ENCODE measurements around the gene CENPT.
"Not testable (repeated sequence)": the region's sequence is repeated elsewhere in the genome, so short reads cannot be mapped to it uniquely, and the experiment has no call there.

The CENPT gene

DNA sequence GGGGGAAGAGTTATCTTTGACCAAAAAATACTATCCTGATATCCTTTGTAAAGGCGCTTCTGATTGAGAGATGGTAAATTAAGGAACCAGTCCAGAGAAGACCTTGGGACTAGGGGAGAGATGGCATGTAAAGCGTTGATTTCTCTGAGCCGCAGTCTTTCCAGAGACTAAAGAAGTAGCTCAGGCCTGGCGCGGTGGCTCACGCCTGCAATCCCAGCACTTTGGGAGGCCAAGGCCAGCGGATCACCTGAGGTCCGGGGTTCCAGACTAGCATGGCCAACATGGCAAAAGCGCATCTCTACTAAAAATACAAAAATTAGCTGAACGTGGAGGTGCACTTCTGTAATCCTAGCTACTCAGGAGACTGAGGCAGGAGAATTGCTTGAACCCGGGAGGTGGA, 625 bp upstream of the CENPT start:
- H3K9me3 Mint-ChIP-seq, result no peaks in the 10 kb centered on the region
- DNase-seq (ENCODE audit: low spot score in 2 of 2), result no peak
- peaks cover 25% of the 10 kb centered on the region for H3K4me1 Mint-ChIP-seq
- no peaks in the 10 kb centered on the region for H3K27me3 Mint-ChIP-seq
- no peak for ATAC-seq (ENCODE audit: low read depth)
- peak overlapping the region; percentile 79 for H3K4me3 Mint-ChIP-seq
- H3K27ac Mint-ChIP-seq, result no peak overlapping the region
- no peaks in the 10 kb centered on the region for H3K36me3 Mint-ChIP-seq

DNA sequence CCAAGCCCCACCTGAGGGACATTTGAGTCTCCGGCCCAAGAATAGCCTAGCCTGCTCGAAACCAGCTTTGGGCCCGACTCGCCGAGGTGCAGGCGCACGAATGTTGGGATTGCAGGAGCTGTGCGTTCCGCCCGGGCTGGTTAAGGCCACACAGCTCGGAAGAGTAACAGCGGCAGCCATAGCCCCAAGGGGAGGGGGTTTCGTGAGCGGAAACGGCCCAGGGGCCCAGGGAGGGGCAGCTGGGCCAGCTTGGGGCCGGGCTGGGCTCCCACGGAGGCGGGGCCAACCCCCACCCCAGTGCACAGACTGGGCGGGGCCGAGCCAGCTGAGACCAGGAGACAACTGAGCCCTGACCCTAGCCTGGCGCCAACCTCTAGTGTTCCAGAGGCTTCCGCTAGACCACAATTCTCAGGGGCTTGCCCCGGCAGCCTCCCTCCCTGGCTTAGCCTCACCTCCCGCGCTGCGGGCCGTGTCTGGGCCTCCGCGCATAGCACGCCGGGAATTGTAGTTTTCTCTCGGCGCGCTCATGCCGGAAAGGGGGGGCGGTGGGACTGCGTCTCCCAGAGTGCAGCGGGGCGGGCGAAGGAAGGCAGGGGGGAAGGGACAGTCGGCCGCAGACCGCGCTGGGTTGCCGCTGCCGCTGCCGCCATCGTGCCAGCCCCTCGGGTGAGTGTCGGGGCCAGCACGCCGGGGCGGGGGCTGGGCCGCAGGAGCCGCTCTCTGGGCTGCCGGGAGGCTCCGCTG, 1.0 kb downstream of the CENPT start, which contains the start of gene NUTF2:
Gene NUTF2, plus strand, starts transcription at position 614 of the 744 bp plus-strand sequence. CDS start 18,198 bp downstream, outside the sequence.
- Mint-ChIP-seq H3K4me1 (peaks cover 25% of the 10 kb centered on the region), H3K27ac (peak within 1 kb of the TSS; percentile 88), H3K27me3 (no peaks in the 10 kb centered on the region), H3K9me3 (no peaks in the 10 kb centered on the region), H3K36me3 (no peaks in the 10 kb centered on the region), H3K4me3 (peak within 1 kb of the TSS; percentile 90)
- ATAC-seq (ENCODE audit: low read depth) (peak; percentile 67), DNase-seq (ENCODE audit: low spot score in 2 of 2) (peak; percentile 95 to 97)

DNA sequence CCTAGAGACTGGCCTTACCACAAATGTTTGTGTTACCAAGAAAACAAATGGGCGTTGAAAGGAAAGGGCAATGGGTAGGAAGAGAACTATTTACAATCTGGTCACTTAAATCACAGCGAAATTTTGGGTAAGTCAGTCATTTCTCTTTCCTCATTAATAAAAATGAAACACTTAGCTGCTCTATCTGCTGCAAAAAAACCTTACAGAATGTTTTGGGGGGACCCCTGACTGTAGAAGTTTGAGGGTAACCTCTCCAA, 1.5 kb downstream of the CENPT start:
- no peak for DNase-seq (ENCODE audit: low spot score in 2 of 2)
- peaks cover 26% of the 10 kb centered on the region for H3K4me1 Mint-ChIP-seq
- no peak for ATAC-seq (ENCODE audit: low read depth)
- H3K4me3 Mint-ChIP-seq, result peak overlapping the region; percentile 90
- H3K27me3 Mint-ChIP-seq, result no peaks in the 10 kb centered on the region
- H3K9me3 Mint-ChIP-seq, result no peaks in the 10 kb centered on the region
- H3K36me3 Mint-ChIP-seq, result no peaks in the 10 kb centered on the region
- peak overlapping the region; percentile 88 for H3K27ac Mint-ChIP-seq

DNA sequence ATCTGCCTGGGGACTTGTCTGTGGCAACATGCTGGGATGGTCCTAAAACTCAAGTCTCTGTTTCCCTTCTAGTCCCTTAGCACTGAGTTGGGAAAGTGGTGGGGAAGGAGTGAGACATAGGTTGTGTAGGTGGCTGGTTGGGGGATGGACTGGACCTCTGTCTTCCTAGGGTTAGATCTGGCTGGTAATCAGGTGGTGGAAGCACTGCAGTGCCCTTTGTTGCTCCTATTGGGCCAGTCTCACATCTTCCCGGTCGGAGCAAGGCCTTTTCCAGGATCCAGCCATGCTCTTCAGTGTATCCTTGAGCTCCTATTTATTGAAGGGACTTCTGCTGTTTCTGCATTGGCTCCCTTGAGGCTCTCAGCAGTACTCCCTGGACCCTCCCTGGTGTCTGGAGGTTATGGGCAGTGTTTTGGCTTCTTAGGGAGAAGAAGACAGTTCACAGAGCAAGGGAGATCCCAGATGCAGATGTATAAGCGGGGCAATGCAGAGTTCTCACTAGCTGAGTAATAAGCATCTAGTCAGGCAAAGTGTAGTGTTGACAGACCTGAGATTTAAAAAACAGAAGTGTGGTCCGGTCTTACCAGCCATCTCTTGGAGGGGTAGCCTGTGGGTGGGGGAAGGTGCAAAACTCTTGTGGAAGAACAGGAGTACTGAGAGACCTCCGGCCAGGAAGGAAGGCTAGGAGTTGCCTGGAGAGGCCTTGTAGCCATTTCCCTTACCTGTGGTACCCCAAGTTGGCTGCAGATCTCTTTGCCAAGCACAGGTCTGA, 2.0 kb downstream of the CENPT start:
- Mint-ChIP-seq H3K27me3 (no peaks in the 10 kb centered on the region), H3K4me3 (peak overlapping the region; percentile 90), H3K36me3 (no peaks in the 10 kb centered on the region), H3K4me1 (peaks cover 26% of the 10 kb centered on the region), H3K27ac (peak overlapping the region; percentile 88), H3K9me3 (no peaks in the 10 kb centered on the region)
- ATAC-seq (ENCODE audit: low read depth) (no peak), DNase-seq (ENCODE audit: low spot score in 2 of 2) (no peak)

DNA sequence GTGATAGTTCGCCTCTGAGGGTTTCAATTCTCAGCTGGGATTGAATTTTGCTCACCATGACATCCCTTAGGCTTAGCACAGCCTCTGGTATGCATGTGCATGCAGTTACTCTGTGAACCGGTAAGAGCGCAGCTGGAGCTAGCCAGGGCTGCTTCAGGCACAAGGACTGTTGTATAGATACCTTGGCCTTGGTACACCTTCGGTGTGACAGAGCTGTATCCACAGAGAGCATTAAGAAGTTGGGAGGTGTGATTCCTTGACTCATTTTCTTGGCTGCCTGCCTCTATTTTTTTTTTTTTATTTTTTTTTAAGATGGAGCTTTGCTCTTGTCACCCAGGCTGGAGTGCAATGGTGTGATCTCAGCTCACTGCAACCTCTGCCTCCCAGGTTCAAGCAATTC, 3.0 kb downstream of the CENPT start:
- H3K9me3 Mint-ChIP-seq, result no peaks in the 10 kb centered on the region
- peaks cover 26% of the 10 kb centered on the region for H3K4me1 Mint-ChIP-seq
- peak overlapping the region; percentile 29 for H3K4me3 Mint-ChIP-seq
- H3K36me3 Mint-ChIP-seq, result no peaks in the 10 kb centered on the region
- no peak overlapping the region for H3K27ac Mint-ChIP-seq
- DNase-seq (ENCODE audit: low spot score in 2 of 2), result no peak
- no peaks in the 10 kb centered on the region for H3K27me3 Mint-ChIP-seq
- no peak for ATAC-seq (ENCODE audit: low read depth)

DNA sequence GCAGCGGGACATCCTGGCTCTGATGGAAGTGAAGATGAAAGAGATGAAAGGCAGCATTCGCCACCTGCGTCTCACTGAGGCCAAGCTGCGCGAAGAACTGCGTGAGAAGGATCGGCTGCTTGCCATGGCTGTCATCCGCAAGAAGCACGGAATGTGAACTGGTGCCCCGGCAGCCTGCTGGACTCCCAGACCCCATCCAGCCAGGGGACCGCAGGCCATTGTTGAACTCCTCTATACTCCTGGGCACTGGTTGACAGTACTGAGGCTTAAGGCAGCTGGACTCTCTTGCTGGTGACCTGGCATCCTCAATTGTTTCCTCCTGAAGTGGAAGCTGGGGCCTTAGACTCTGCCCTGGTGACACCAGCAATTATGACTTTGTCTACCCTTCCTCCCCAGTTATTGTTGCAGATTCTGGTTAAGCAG, 4.1 kb downstream of the CENPT start:
- H3K4me3 Mint-ChIP-seq, result peak overlapping the region; percentile 95
- ATAC-seq (ENCODE audit: low read depth) (no peak), DNase-seq (ENCODE audit: low spot score in 2 of 2) (no peak)
- no peaks in the 10 kb centered on the region for H3K27me3 Mint-ChIP-seq
- peaks cover 23% of the 10 kb centered on the region for H3K4me1 Mint-ChIP-seq
- H3K36me3 Mint-ChIP-seq, result no peaks in the 10 kb centered on the region
- peak overlapping the region; percentile 88 for H3K27ac Mint-ChIP-seq
- no peaks in the 10 kb centered on the region for H3K9me3 Mint-ChIP-seq

DNA sequence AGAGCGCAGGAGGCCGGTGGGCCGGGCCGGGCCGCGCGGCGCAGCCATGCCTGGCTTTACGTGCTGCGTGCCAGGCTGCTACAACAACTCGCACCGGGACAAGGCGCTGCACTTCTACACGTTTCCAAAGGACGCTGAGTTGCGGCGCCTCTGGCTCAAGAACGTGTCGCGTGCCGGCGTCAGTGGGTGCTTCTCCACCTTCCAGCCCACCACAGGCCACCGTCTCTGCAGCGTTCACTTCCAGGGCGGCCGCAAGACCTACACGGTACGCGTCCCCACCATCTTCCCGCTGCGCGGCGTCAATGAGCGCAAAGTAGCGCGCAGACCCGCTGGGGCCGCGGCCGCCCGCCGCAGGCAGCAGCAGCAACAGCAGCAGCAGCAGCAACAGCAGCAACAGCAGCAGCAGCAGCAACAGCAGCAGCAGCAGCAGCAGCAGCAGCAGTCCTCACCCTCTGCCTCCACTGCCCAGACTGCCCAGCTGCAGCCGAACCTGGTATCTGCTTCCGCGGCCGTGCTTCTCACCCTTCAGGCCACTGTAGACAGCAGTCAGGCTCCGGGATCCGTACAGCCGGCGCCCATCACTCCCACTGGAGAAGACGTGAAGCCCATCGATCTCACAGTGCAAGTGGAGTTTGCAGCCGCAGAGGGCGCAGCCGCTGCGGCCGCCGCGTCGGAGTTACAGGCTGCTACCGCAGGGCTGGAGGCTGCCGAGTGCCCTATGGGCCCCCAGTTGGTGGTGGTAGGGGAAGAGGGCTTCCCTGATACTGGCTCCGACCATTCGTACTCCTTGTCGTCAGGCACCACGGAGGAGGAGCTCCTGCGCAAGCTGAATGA, 4.8 kb downstream of the CENPT start:
- Mint-ChIP-seq H3K27me3 (peaks cover 2% of the 10 kb centered on the region), H3K4me1 (peaks cover 23% of the 10 kb centered on the region), H3K36me3 (peaks cover 1% of the 10 kb centered on the region), H3K9me3 (no peaks in the 10 kb centered on the region), H3K4me3 (peak overlapping the region; percentile 95), H3K27ac (peak overlapping the region; percentile 88)
- ATAC-seq (ENCODE audit: low read depth) (peak; percentile 21), DNase-seq (ENCODE audit: low spot score in 2 of 2) (peak; percentile 51 to 62)

DNA sequence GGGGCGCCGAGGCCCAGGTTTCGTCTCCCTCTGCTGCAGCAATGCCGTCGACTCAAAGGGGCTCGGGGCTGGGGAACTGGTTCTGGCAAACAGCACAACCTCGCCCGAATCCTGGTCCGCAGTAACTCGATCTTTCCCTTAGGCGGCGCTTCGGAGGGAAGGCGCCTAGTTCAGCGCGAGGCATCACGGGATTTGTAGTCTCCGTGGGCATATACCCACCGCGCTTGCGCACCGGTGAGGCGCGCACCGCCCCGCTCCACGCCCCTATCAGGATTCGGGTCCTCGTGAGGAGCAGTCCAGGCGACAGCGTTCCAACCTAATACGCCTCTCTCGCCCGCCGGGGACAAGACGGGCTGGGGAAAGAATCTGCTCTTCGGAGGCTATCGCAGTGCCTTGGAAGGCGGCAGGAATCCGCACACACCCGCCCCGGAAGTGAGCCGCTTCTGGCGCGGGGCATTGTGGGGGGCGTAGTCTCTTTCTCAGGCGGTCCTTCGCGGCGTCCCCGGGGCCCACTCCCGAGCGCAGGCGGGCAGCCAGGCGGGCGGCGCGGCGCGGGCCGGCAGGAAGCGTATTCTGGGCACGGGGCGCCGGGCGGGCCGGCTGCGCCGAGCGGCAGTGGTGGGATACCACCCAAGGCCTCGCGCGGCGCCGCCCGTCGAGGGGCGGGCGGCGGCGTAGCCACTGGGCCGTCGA, 5.5 kb downstream of the CENPT start, which contains the start of gene THAP11:
Gene THAP11, plus strand, starts transcription at position 505 of the 693 bp plus-strand sequence. CDS start 235 bp downstream, outside the sequence.
- DNase-seq (ENCODE audit: low spot score in 2 of 2) (peak; percentile 94 to 99), ATAC-seq (ENCODE audit: low read depth) (peak; percentile 57)
- H3K4me3 Mint-ChIP-seq, result peak within 1 kb of the TSS; percentile 95
- peaks cover 3% of the 10 kb centered on the region for H3K27me3 Mint-ChIP-seq
- H3K27ac Mint-ChIP-seq, result peak within 1 kb of the TSS; percentile 88
- peaks cover 1% of the 10 kb centered on the region for H3K36me3 Mint-ChIP-seq
- H3K9me3 Mint-ChIP-seq, result no peaks in the 10 kb centered on the region
- peaks cover 21% of the 10 kb centered on the region for H3K4me1 Mint-ChIP-seq

DNA sequence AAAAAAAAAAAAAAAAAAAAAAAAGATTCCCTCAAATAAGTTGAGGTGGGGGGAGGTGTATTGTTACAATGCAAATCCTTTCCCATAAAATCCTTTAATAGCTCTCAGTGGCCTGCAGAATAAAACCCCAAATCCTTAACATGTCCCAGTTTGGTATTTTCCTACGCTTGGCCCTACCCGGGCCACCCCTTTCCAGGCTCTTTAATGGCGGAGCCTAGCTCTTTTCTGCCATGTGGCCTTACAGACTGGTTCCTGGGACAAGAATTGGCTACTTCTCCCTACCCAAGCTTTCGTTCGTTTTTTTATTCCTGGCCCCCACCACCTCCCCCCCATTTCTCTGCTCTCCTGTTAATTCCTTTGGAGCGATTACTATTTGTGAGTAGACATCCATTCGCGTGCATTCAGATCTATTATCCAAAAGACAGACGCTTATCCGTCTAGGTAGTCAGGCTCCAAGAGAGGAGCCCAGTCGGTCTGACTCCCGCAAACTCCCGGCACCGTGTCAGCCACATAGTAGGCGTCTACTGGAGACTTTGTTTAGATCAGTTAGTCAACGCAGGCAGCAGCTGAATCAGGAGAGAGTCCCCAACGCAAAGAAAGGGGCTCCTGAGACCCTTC, 6.2 kb downstream of the CENPT start:
- peak overlapping the region; percentile 88 for H3K27ac Mint-ChIP-seq

DNA sequence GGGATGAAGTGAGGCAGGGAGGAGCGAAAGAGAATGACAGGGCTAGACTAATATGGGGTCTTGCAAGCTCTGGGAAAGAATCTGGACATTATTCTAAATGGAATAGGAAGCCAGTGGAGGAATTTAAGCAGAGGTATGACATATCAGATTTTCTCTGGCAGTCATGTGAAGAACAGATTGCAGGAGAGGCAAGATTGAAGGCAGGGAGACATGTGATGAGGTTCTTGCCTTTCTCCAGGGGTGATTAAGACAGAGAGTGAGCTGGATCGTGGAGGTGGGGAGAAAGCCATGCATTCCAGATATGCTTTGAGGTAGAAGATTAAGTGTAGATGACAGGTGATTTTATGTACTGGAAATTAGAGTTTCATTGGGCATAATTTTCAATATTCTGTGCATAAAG, 9.7 kb downstream of the CENPT start:
- Mint-ChIP-seq H3K27me3 (peaks cover 3% of the 10 kb centered on the region), H3K27ac (no peak overlapping the region), H3K36me3 (peaks cover 1% of the 10 kb centered on the region)

More for the DNA sequence above, 6.2 kb downstream of the CENPT start:
- DNase-seq (ENCODE audit: low spot score in 2 of 2), result no peak
- Mint-ChIP-seq H3K4me3 (peak overlapping the region; percentile 95), H3K9me3 (no peaks in the 10 kb centered on the region), H3K27me3 (peaks cover 3% of the 10 kb centered on the region), H3K36me3 (peaks cover 1% of the 10 kb centered on the region), H3K4me1 (peaks cover 21% of the 10 kb centered on the region)
- ATAC-seq (ENCODE audit: low read depth), result no peak

DNA sequence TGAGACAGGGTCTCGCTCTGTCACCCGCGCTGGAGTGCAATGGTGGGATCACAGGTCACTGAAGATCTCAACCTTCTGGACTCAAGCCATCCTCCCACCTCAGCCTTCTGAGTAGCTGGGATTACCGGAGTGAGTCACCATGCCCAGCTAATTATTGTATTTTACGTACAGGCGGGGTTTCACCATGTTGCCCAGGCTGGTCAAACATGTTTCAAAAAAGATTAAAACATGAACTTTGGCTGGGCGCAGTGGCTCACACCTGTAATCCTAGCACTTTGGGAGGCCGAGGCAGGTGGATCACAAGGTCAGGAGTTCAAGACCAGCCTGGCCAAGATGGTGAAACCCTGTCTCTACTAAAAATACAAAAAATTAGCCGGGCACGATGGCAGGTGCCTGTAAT, 10.3 kb downstream of the CENPT start:
- DNase-seq (ENCODE audit: low spot score in 2 of 2); H3K27me3 Mint-ChIP-seq; ATAC-seq (ENCODE audit: low read depth); H3K36me3 Mint-ChIP-seq; H3K9me3 Mint-ChIP-seq; H3K4me1 Mint-ChIP-seq; H3K4me3 Mint-ChIP-seq; H3K27ac Mint-ChIP-seq: not testable (repeated sequence)

More for the DNA sequence above, 9.7 kb downstream of the CENPT start:
- no peak for ATAC-seq (ENCODE audit: low read depth)
- Mint-ChIP-seq H3K4me3 (no peak overlapping the region), H3K9me3 (no peaks in the 10 kb centered on the region), H3K4me1 (peaks cover 9% of the 10 kb centered on the region)
- no peak for DNase-seq (ENCODE audit: low spot score in 2 of 2)

DNA sequence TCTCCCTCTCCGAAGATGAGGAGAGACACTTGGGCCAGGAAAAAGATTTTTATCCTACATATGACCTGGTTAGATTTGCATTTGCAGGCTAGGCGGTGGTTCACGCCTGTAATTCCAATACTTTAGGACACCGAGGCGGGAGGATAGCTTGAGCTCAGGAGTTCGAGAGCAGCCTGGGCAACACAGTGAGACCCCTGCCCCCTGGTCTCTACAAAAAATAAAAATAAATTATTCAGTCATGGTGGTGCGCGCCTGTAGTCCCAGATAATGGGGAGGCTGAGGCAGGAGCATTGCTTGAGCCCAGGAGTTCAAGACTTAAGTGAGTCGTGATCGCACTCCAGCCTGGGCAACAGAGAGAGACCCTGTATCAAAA, 13.3 kb downstream of the CENPT start:
- H3K36me3 Mint-ChIP-seq, result peaks cover 6% of the 10 kb centered on the region
- no peak for DNase-seq (ENCODE audit: low spot score in 2 of 2)
- no peaks in the 10 kb centered on the region for H3K9me3 Mint-ChIP-seq
- ATAC-seq (ENCODE audit: low read depth), result no peak
- H3K27me3 Mint-ChIP-seq, result peaks cover 3% of the 10 kb centered on the region
- peak overlapping the region; percentile 98 for H3K4me3 Mint-ChIP-seq
- H3K27ac Mint-ChIP-seq, result no peak overlapping the region
- H3K4me1 Mint-ChIP-seq, result peaks cover 11% of the 10 kb centered on the region
